HL-60 (cell line): ENCODE data around the gene GRIN1.

Experiments
- CTCF ChIP-seq: IDR thresholded peaks from one replicate; pipeline ENCODE4 v1.5.1; 2011; ENCODE audit warnings: low read length, control low read depth, inconsistent platforms; ENCODE audit not compliant: insufficient read depth
- TF ChIP-seq, protein P1 (sequence below): IDR thresholded peaks from 2 replicates; pipeline ENCODE4 v1.6.1; 2012; ENCODE audit warnings: low read depth; ENCODE audit not compliant: insufficient replicate concordance

DNA sequence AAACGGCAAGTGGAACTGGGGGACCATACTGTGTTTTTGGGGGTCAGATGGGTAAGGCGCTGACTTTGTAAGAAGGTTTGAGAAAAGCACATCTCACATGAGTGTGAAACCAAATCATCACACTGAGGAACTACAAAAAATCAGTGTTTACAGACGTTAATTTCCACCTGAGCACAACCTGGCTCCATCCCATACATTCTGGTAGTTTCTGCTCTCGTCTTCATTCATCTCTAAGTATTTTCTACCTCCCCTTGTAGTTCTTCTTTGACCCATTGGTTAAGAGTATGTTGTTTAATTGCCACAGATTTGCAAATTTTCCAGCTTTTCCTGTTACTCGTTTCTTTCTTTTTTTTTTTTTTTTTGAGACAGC, 15.5 kb upstream of the GRIN1 start:
- TF ChIP-seq CTCF = no peak
- TF ChIP-seq, protein P1, sequence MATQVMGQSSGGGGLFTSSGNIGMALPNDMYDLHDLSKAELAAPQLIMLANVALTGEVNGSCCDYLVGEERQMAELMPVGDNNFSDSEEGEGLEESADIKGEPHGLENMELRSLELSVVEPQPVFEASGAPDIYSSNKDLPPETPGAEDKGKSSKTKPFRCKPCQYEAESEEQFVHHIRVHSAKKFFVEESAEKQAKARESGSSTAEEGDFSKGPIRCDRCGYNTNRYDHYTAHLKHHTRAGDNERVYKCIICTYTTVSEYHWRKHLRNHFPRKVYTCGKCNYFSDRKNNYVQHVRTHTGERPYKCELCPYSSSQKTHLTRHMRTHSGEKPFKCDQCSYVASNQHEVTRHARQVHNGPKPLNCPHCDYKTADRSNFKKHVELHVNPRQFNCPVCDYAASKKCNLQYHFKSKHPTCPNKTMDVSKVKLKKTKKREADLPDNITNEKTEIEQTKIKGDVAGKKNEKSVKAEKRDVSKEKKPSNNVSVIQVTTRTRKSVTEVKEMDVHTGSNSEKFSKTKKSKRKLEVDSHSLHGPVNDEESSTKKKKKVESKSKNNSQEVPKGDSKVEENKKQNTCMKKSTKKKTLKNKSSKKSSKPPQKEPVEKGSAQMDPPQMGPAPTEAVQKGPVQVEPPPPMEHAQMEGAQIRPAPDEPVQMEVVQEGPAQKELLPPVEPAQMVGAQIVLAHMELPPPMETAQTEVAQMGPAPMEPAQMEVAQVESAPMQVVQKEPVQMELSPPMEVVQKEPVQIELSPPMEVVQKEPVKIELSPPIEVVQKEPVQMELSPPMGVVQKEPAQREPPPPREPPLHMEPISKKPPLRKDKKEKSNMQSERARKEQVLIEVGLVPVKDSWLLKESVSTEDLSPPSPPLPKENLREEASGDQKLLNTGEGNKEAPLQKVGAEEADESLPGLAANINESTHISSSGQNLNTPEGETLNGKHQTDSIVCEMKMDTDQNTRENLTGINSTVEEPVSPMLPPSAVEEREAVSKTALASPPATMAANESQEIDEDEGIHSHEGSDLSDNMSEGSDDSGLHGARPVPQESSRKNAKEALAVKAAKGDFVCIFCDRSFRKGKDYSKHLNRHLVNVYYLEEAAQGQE = no peak
